Adipose tissue (tissue), 3 donors: ENCODE measurements around the gene PRPF18. TPM values are rescaled to one million over a fixed set of nuclear protein-coding genes. Genes with fewer than 3 reads are reported as not detected.

Source experiments
- H3K27ac ChIP-seq: one replicate; pipeline ENCODE4 v1.5.1; 2013; ENCODE audit warnings: low read depth, low read length
- WGBS, 3 donors: extraction: QIAGEN DNeasy Blood & Tissue Kit; methylation state at CpG; one replicate each; pipeline ENCODE4 v1.1.7; 2013; 5-methylcytosine and 5-hydroxymethylcytosine counted together
- polyA plus RNA-seq, 3 donors: library from polyadenylated mRNA; stranded (reverse); fragments of 200-250 nt; gene quantifications; one replicate each; pipeline ENCODE4 v1.2.3, GENCODE V29; 2013
- donor health status: healthy with polysubstance abuse.
- donor health status: Bipolar disorder and iron deficiency.
- donor health status: healthy.

PRPF18 gene
- polyA plus RNA-seq, 3 donors: 8.9 to 19.2 (median 13.9) TPM

GRCh38 chr10:13593535-13593934 is 6.8 kb downstream of the PRPF18 start:
- H3K27ac ChIP-seq: no peak overlapping the region
- WGBS, 3 donors: 79 to 89% (median 82%) methylated on average over 2 of the region's 2 CpGs

- 66 to 96% (median 94%) methylated on average over 2 of the region's 2 CpGs for WGBS, 3 donors
- H3K27ac ChIP-seq: no peak overlapping the region
Measured at GRCh38 chr10:13594641-13595040, 7.9 kb downstream of the PRPF18 start.

- no peak overlapping the region for H3K27ac ChIP-seq
- 74 to 81% (median 79%) methylated on average over 5 of the region's 5 CpGs for WGBS, 3 donors
Measured at GRCh38 chr10:13597909-13598308, 11.1 kb downstream of the PRPF18 start.

GRCh38 chr10:13604357-13605040 is 17.7 kb downstream of the PRPF18 start:
- 87 to 92% (median 88%) methylated on average over 2 of the region's 2 CpGs for WGBS, 3 donors
- no peak overlapping the region for H3K27ac ChIP-seq

GRCh38 chr10:13608246-13608853 is 21.6 kb downstream of the PRPF18 start:
- no peak overlapping the region for H3K27ac ChIP-seq
- WGBS, 3 donors: 70 to 76% (median 74%) methylated on average over 8 of the region's 8 CpGs

- WGBS, 3 donors: 91 to 92% (median 92%) methylated on average over 3 of the region's 3 CpGs
- H3K27ac ChIP-seq: no peak overlapping the region
Measured at GRCh38 chr10:13612654-13613373, 26.0 kb downstream of the PRPF18 start.

- 43 to 58% (median 51%) methylated on average over 5 of the region's 5 CpGs for WGBS, 3 donors
- H3K27ac ChIP-seq: no peak overlapping the region
Measured at GRCh38 chr10:13613519-13613918, 26.8 kb downstream of the PRPF18 start.

- WGBS, 3 donors: 77 to 79% (median 78%) methylated on average over 8 of the region's 8 CpGs
- no peak overlapping the region for H3K27ac ChIP-seq
Measured at GRCh38 chr10:13614530-13615332, 28.0 kb downstream of the PRPF18 start.

GRCh38 chr10:13615650-13616300 is 29.0 kb downstream of the PRPF18 start:
- H3K27ac ChIP-seq: no peak overlapping the region
- WGBS, 3 donors: 59 to 69% (median 65%) methylated on average over 7 of the region's 7 CpGs

- H3K27ac ChIP-seq: no peak overlapping the region
- WGBS, 3 donors: 69 to 81% (median 73%) methylated on average over 4 of the region's 4 CpGs
Measured at GRCh38 chr10:13617116-13617515, 30.4 kb downstream of the PRPF18 start.

GRCh38 chr10:13621931-13622330 is 35.2 kb downstream of the PRPF18 start:
- 96 to 99% (median 97%) methylated on average over 2 of the region's 2 CpGs for WGBS, 3 donors

GRCh38 chr10:13624630-13625029 is 37.9 kb downstream of the PRPF18 start:
- 96 to 97% (median 97%) methylated on average over 1 of the region's 1 CpG for WGBS, 3 donors
- no peak overlapping the region for H3K27ac ChIP-seq

More at GRCh38 chr10:13621931-13622330, 35.2 kb downstream of the PRPF18 start:
- no peak overlapping the region for H3K27ac ChIP-seq

GRCh38 chr10:13627459-13628310 is 40.9 kb downstream of the PRPF18 start:
- no peak overlapping the region for H3K27ac ChIP-seq
- 81 to 93% (median 93%) methylated on average over 7 of the region's 7 CpGs for WGBS, 3 donors

- H3K27ac ChIP-seq: no peak overlapping the region
- WGBS, 3 donors: 41 to 83% (median 70%) methylated on average over 7 of the region's 7 CpGs
Measured at GRCh38 chr10:13628661-13629060, 41.9 kb downstream of the PRPF18 start.

- 72 to 91% (median 80%) methylated on average over 2 of the region's 2 CpGs for WGBS, 3 donors
- no peak overlapping the region for H3K27ac ChIP-seq
Measured at GRCh38 chr10:13629116-13629515, 42.4 kb downstream of the PRPF18 start.

- H3K27ac ChIP-seq: no peak overlapping the region
Measured at GRCh38 chr10:13630231-13630630, 43.5 kb downstream of the PRPF18 start.

GRCh38 chr10:13631594-13631993 is 44.8 kb downstream of the PRPF18 start:
- 81 to 97% (median 89%) methylated on average over 6 of the region's 6 CpGs for WGBS, 3 donors

More at GRCh38 chr10:13631594-13631993, 44.8 kb downstream of the PRPF18 start:
- no peak overlapping the region for H3K27ac ChIP-seq
